H9 (cell line): ENCODE measurements around the gene LY6G5B. TPM values are rescaled to one million over a fixed set of nuclear protein-coding genes. Genes with fewer than 3 reads are reported as not detected.

Experiments used
- DNase-seq: peaks from one replicate; pipeline ENCODE4 v3.0.0-alpha.2; 2017
- H2AFZ ChIP-seq: one replicate; pipeline ENCODE4 v1.6.1; 2013; ENCODE audit warnings: mild to moderate bottlenecking, low read length, control low read depth, moderate library complexity
- H2AK5ac ChIP-seq: 2 replicates; pipeline ENCODE4 v1.6.1; 2013; ENCODE audit warnings: low read length, control low read depth, mixed read lengths; ENCODE audit not compliant: insufficient read length
- H2BK120ac ChIP-seq: one replicate; pipeline ENCODE4 v1.6.1; 2013; ENCODE audit warnings: low read depth, mild to moderate bottlenecking, low read length, control low read depth, inconsistent platforms; ENCODE audit not compliant: poor library complexity, severe bottlenecking
- H2BK12ac ChIP-seq: 2 replicates; pipeline ENCODE4 v1.6.1; 2013; ENCODE audit warnings: low read length, control low read depth, mixed read lengths, low read depth; ENCODE audit not compliant: insufficient read length
- H2BK15ac ChIP-seq: 2 replicates; pipeline ENCODE4 v1.6.1; 2013; ENCODE audit warnings: low read depth, low read length, control low read depth
- H2BK20ac ChIP-seq: one replicate; pipeline ENCODE4 v1.6.1; 2013; ENCODE audit warnings: low read depth, mild to moderate bottlenecking, low read length, control low read depth, inconsistent platforms; ENCODE audit not compliant: poor library complexity, severe bottlenecking
- H2BK5ac ChIP-seq: 2 replicates; pipeline ENCODE4 v1.6.1; 2013; ENCODE audit warnings: low read length, control low read depth, mixed read lengths; ENCODE audit not compliant: insufficient read length
- H3K14ac ChIP-seq: 2 replicates; pipeline ENCODE4 v1.6.1; 2013; ENCODE audit warnings: low read length, control low read depth; ENCODE audit not compliant: insufficient read depth
- H3K18ac ChIP-seq: 2 replicates; pipeline ENCODE4 v1.6.1; 2013; ENCODE audit warnings: low read depth, mild to moderate bottlenecking, mixed read lengths, low read length, control low read depth; ENCODE audit not compliant: insufficient read length
- H3K23ac ChIP-seq: 2 replicates; pipeline ENCODE4 v1.6.1; 2013; ENCODE audit warnings: low read length, control low read depth, mixed read lengths, low read depth; ENCODE audit not compliant: insufficient read length
- H3K23me2 ChIP-seq: 2 replicates; pipeline ENCODE4 v1.6.1; 2013; ENCODE audit warnings: low read depth, mild to moderate bottlenecking, mixed read lengths, low read length, control low read depth; ENCODE audit not compliant: insufficient read length, poor library complexity, severe bottlenecking
- H3K27ac ChIP-seq: 2 replicates; pipeline ENCODE4 v1.5.1; 2013; ENCODE audit warnings: low read length, control low read depth, mixed read lengths, low read depth; ENCODE audit not compliant: insufficient read length
- H3K27me3 ChIP-seq: 2 replicates; pipeline ENCODE4 v1.6.1; 2013; ENCODE audit warnings: low read length, control low read depth, inconsistent platforms; ENCODE audit not compliant: insufficient read depth
- H3K4ac ChIP-seq: 2 replicates; pipeline ENCODE4 v1.6.1; 2013; ENCODE audit warnings: low read depth, mild to moderate bottlenecking, control low read depth, inconsistent platforms, low read length, moderate library complexity
- H3K4me1 ChIP-seq: 2 replicates; pipeline ENCODE4 v1.6.1; 2013; ENCODE audit warnings: low read length, control low read depth, inconsistent platforms; ENCODE audit not compliant: insufficient read depth
- H3K4me2 ChIP-seq: 2 replicates; pipeline ENCODE4 v1.6.1; 2013; ENCODE audit warnings: low read length, control low read depth, mixed read lengths; ENCODE audit not compliant: insufficient read length, insufficient read depth
- H3K56ac ChIP-seq: 2 replicates; pipeline ENCODE4 v1.6.1; 2013; ENCODE audit warnings: low read depth, mild to moderate bottlenecking, mixed read lengths, low read length, control low read depth; ENCODE audit not compliant: insufficient read length
- H3K79me1 ChIP-seq: 2 replicates; pipeline ENCODE4 v1.6.1; 2013; ENCODE audit warnings: low read depth, mild to moderate bottlenecking, moderate library complexity, low read length, control low read depth, inconsistent platforms; ENCODE audit not compliant: insufficient read depth, poor library complexity, severe bottlenecking
- H3K79me2 ChIP-seq: 2 replicates; pipeline ENCODE4 v1.6.1; 2013; ENCODE audit warnings: low read length, control low read depth, inconsistent platforms; ENCODE audit not compliant: insufficient read depth
- H3K9ac ChIP-seq: 2 replicates; pipeline ENCODE4 v1.6.1; 2013; ENCODE audit warnings: low read length, control low read depth, mixed read lengths; ENCODE audit not compliant: insufficient read length; ENCODE audit errors: extremely low read depth
- H3K9me3 ChIP-seq: one replicate; pipeline ENCODE4 v1.6.1; 2013; ENCODE audit warnings: low read depth, low read length, inconsistent platforms; ENCODE audit not compliant: control insufficient read depth
- H3T11ph ChIP-seq: one replicate; pipeline ENCODE4 v1.6.1; 2013; ENCODE audit warnings: mild to moderate bottlenecking, low read length, control low read depth, inconsistent platforms
- H4K20me1 ChIP-seq: one replicate; pipeline ENCODE4 v1.6.1; 2013; ENCODE audit not compliant: control insufficient read depth, insufficient read length, insufficient read depth
- H4K5ac ChIP-seq: 2 replicates; pipeline ENCODE4 v1.6.1; 2013; ENCODE audit warnings: low read depth, mild to moderate bottlenecking, mixed read lengths, low read length, control low read depth; ENCODE audit not compliant: insufficient read length
- H4K8ac ChIP-seq: replicated peaks from 2 replicates; pipeline ENCODE4 v1.6.1; 2013; ENCODE audit warnings: low read length, control low read depth, mixed read lengths, low read depth; ENCODE audit not compliant: insufficient read length
- H4K91ac ChIP-seq: 2 replicates; pipeline ENCODE4 v1.6.1; 2013; ENCODE audit warnings: low read depth, mild to moderate bottlenecking, moderate library complexity, mixed read lengths, low read length, control low read depth; ENCODE audit not compliant: insufficient read length
- H3K27ac Mint-ChIP-seq, 3 experiments: 2 replicates in 2 of 3; 3 replicates in 1 of 3; pipeline ENCODE4 v1.8.0; 2020 to 2021; ENCODE audit warnings: mixed read lengths in 3 of 3, mild to moderate bottlenecking in 1 of 3, moderate library complexity in 1 of 3
- H3K27me3 Mint-ChIP-seq: 2 replicates; pipeline ENCODE4 v1.8.0; 2021; ENCODE audit warnings: low read depth, mild to moderate bottlenecking, moderate library complexity, mixed read lengths
- H3K36me3 Mint-ChIP-seq, 3 experiments: 2 replicates in 2 of 3; 3 replicates in 1 of 3; pipeline ENCODE4 v1.8.0; 2020 to 2021; ENCODE audit warnings: low read depth in 3 of 3, mixed read lengths in 3 of 3; ENCODE audit not compliant: insufficient read depth in 1 of 3
- H3K4me1 Mint-ChIP-seq, 2 experiments: 2 replicates each; pipeline ENCODE4 v1.8.0; 2020; ENCODE audit warnings: mixed read lengths in 2 of 2
- H3K4me3 Mint-ChIP-seq, 2 experiments: 2 replicates in 1 of 2; 3 replicates in 1 of 2; pipeline ENCODE4 v1.8.0; 2020 to 2021; ENCODE audit warnings: mild to moderate bottlenecking in 2 of 2, mixed read lengths in 2 of 2, moderate library complexity in 1 of 2
- H3K9me3 Mint-ChIP-seq, 2 experiments: 2 replicates in 1 of 2; 3 replicates in 1 of 2; pipeline ENCODE4 v1.8.0; 2020; ENCODE audit warnings: mild to moderate bottlenecking in 2 of 2, mixed read lengths in 2 of 2, moderate library complexity in 1 of 2
- CTCF ChIP-seq: fragments of 200-600 bp; sonication (generic); conservative IDR thresholded peaks from 3 replicates; pipeline ENCODE4 v1.8.0; 2021; ENCODE audit warnings: antibody characterized with exemption, mild to moderate bottlenecking
- WGBS: extraction: QIAGEN DNeasy Blood & Tissue Kit; methylation state at CpG from one replicate; pipeline ENCODE4 v1.1.7; 2013; ENCODE audit warnings: missing lambda C conversion rate, low lambda C conversion rate, mixed read lengths; ENCODE audit not compliant: insufficient read length; ENCODE audit errors: extremely low coverage; 5-methylcytosine and 5-hydroxymethylcytosine counted together
- total RNA-seq: library from RNA; stranded (reverse); gene quantifications from 2 replicates; pipeline ENCODE4 v1.2.1, GENCODE V29; 2021

Gene LY6G5B
- total RNA-seq, 1 experiment from 2014 or later: 21.6 TPM

GRCh38 chr6:31713465-31713864, 43.7 kb downstream of the LY6G5B start:
- H4K91ac ChIP-seq: no peak overlapping the region
- no peak overlapping the region for H4K8ac ChIP-seq
- H2BK120ac ChIP-seq: no peak overlapping the region
- TF ChIP-seq CTCF: no peak
- no peaks in the 10 kb centered on the region for H3K27me3 ChIP-seq
- H3K79me2 ChIP-seq: no peaks in the 10 kb centered on the region
- H3K9me3 Mint-ChIP-seq: no peaks in the 10 kb centered on the region
- no peak overlapping the region for H3K9ac ChIP-seq
- peak overlapping the region in 1 of 3 experiments; percentile 31; a peak in 1 of 7 replicates for H3K27ac Mint-ChIP-seq
- no peak overlapping the region for H3K56ac ChIP-seq
- H3K4me2 ChIP-seq: no peak overlapping the region
- H2BK15ac ChIP-seq: no peak overlapping the region
- H3K27me3 Mint-ChIP-seq: peaks cover 8% of the 10 kb centered on the region
- no peak overlapping the region for H2BK5ac ChIP-seq
- no peak for DNase-seq
- H2AFZ ChIP-seq: no peak overlapping the region
- peak overlapping the region; percentile 15 for H2BK12ac ChIP-seq
- no peaks in the 10 kb centered on the region for H3K36me3 Mint-ChIP-seq
- no peak overlapping the region for H3K18ac ChIP-seq
- H3K23ac ChIP-seq: no peak overlapping the region
- no peaks in the 10 kb centered on the region for H4K20me1 ChIP-seq
- no peak overlapping the region for H3K4ac ChIP-seq
- H3K9me3 ChIP-seq: no peaks in the 10 kb centered on the region
- H3K4me1 Mint-ChIP-seq: peaks cover 44 to 55% of the 10 kb centered on the region in 2 experiments
- H3K4me1 ChIP-seq: peaks cover 5% of the 10 kb centered on the region; the same call in 1 of the 2 replicates
- H3T11ph ChIP-seq: no peak overlapping the region
- 0 out of 2 replicates have a peak overlapping the region, but pooled peaks have one; percentile 64 for H3K14ac ChIP-seq
- no peaks in the 10 kb centered on the region for H3K23me2 ChIP-seq
- H3K79me1 ChIP-seq: no peaks in the 10 kb centered on the region
- H3K27ac ChIP-seq: no peak overlapping the region
- no peak overlapping the region for H2BK20ac ChIP-seq
- WGBS: no CpG with 5 or more reads among the region's 4 CpGs
- H3K4me3 Mint-ChIP-seq: no peak overlapping the region; a peak in 1 of 5 replicates
- no peak overlapping the region for H2AK5ac ChIP-seq
- no peak overlapping the region for H4K5ac ChIP-seq
